ENCODE measurements around the gene INPP5D.

Gene INPP5D

DNA sequence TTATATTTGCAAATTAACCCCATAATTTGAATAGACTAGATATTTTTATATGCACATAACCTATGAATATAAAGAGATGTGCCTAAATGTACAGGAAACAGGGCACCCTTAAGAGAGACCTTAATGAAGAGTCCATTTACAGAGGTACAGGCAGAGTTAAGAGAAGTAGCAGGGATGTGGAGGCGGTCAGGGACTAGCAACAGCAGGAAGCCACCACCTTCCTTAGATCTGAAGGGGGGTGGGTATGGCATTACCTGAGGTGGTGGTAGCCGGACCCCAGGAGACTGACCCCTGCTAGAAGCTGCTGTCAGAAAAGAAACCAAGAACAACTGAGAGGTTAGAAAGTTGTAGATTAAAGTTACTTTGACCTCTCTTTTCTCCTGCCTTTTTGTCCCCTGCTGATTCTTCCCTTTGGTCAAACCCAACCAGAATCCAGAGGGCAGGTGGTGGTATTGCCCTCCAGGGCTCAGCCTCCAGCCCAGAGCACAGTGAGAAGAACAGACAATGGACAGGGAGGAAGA, 166.4 kb downstream of the INPP5D start:
- no peak overlapping the region for H3K27ac ChIP-seq
- TF ChIP-seq CTCF (conservative IDR thresholded peaks at IDR 0.05): no peak

DNA sequence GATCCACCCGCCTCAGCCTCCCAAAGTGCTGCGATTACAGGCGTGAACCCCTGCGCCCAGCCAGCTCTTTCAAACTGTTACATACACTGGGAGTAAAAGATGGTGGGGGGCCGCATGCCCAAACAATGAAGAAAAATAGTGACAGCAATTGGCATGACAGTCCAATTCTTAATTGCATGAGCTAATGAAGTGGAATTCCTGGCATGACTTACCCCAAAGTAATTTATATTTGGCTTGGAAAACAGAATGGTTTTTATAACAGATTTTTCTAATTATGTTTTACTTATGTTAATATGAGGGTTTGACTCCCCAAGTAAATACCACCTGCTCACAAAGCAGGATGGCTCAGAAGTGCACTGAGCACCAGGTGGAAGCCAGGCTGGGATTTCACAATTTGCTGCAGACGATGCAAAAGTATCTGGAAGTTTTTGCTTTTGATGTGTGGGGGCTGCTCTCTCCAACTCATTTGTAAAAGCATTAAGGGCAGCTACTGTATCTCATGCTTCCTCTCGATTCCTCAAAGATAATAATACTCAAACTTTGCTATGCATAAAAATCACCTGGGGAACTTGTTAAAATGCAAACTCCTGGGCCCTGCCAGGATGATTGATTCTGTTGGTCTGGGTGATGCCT, 167.3 kb downstream of the INPP5D start:
- TF ChIP-seq CTCF (conservative IDR thresholded peaks at IDR 0.05): no peak

GRCh38 chr2:233228376-233228775, 168.2 kb downstream of the INPP5D start:
- TF ChIP-seq CTCF (conservative IDR thresholded peaks at IDR 0.05): no peak
- no peak overlapping the region for H3K27ac ChIP-seq

More for the DNA sequence above, 167.3 kb downstream of the INPP5D start:
- H3K27ac ChIP-seq: no peak overlapping the region

DNA sequence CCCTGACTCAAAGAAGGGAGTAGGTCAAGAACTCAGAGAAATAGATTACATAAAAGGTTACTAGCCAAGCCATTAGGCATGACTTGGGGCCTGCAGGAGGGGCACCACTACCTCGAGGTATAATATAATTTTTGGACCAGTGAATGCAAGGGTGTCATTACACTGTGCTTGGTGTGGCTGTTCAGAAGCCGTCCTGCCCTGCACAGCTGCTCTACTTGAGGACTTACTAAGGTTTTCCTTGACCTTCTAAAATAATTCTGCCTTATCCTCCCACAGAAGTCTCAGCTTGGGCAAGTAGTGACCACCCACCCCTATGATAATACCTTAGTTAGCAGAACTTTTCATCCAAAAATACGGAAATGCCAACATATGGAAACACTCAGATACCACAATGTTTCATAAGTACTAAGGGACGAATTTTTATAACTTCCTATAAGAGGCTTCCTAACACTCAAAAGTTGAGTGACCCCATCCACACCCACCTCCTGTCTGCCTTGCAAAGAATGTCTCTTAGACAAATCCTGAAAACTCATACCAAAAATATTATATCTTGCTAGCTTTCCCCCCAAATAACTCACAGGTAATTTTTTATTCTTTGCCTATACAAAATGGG, 173.6 kb downstream of the INPP5D start:
- H3K27ac ChIP-seq: no peak overlapping the region
- no peak for TF ChIP-seq CTCF (conservative IDR thresholded peaks at IDR 0.05)

DNA sequence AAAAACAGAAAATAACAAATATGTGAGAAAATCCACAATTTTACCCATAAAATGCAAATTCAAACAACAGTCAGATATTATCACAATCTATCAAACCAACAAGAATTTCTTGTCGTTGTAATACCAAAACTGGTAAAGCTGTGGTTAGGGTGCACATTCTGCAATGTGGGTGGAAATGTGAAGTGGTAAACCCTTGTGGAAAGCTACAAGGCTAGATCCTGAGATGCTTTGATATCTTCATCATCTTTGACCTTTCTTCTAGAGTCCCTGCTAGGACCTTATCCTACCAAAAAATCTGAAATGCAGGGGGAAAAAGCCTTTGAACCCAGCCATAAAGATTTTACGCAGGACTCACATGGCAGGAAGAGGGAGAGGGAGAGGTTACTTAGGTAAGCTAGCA, 174.1 kb downstream of the INPP5D start:
- H3K27ac ChIP-seq: no peak overlapping the region
- TF ChIP-seq CTCF (conservative IDR thresholded peaks at IDR 0.05): no peak

DNA sequence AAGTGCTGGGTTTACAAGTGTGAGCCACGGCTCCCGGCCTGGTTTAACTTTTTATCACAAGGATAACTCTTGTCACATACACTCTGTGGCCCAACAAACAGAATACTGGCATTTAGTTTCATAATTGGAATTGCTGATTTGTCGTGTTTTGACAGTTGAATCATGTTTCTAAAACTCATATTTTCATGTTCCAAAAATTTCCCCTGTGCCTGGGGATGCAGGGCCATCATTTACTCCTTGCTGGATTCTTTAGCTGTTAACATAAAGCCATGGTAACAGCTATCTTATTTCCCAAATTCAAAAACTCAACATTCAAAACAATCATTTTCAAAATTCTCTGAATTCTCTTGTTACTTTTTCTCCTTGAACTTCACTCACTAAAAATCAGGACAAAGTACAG, 174.9 kb downstream of the INPP5D start:
- H3K27ac ChIP-seq: no peak overlapping the region
- no peak for TF ChIP-seq CTCF (conservative IDR thresholded peaks at IDR 0.05)

GRCh38 chr2:233235977-233236376, 175.8 kb downstream of the INPP5D start:
- TF ChIP-seq CTCF (conservative IDR thresholded peaks at IDR 0.05): no peak
- no peak overlapping the region for H3K27ac ChIP-seq
